Activated effector memory CD4-positive, alpha-beta T cell treated with Interleukin-2 at 50 U/mL for 16 hours (primary cell): ENCODE data around the gene B3GNT7.
"Not testable (repeated sequence)": the region's sequence is repeated elsewhere in the genome, so short reads cannot be mapped to it uniquely, and the experiment has no call there.

Source experiments
- DNase-seq: peaks from one replicate; pipeline ENCODE4 v3.0.0-alpha.2; 2020

The B3GNT7 gene

GRCh38 chr2:231387904-231388724 is 7.4 kb upstream of the B3GNT7 start:
- DNase-seq: no peak

GRCh38 chr2:231388725-231389346 is 6.7 kb upstream of the B3GNT7 start:
- DNase-seq: no peak

- no peak for DNase-seq
These were observed 4.8 kb upstream of the B3GNT7 start for GRCh38 chr2:231390667-231391066.

GRCh38 chr2:231391981-231392380 is 3.5 kb upstream of the B3GNT7 start:
- DNase-seq: no peak

GRCh38 chr2:231392431-231393148 is 2.9 kb upstream of the B3GNT7 start:
- no peak for DNase-seq

- DNase-seq: no peak
These were observed 2.1 kb upstream of the B3GNT7 start for GRCh38 chr2:231393149-231394131.

- no peak for DNase-seq
These were observed 1.0 kb upstream of the B3GNT7 start for GRCh38 chr2:231394211-231395141.

- no peak for DNase-seq
These were observed 730 bp downstream of the B3GNT7 start for GRCh38 chr2:231396058-231396821.

- no peak for DNase-seq
These were observed 1.8 kb downstream of the B3GNT7 start for GRCh38 chr2:231397011-231397927.

- DNase-seq: no peak
These were observed 2.4 kb downstream of the B3GNT7 start for GRCh38 chr2:231397928-231398294.

GRCh38 chr2:231398585-231398984 is 3.1 kb downstream of the B3GNT7 start:
- DNase-seq: no peak

GRCh38 chr2:231399046-231399852 is 3.7 kb downstream of the B3GNT7 start:
- DNase-seq: no peak

GRCh38 chr2:231399853-231400680 is 4.6 kb downstream of the B3GNT7 start:
- no peak for DNase-seq

- DNase-seq: not testable (repeated sequence)
These were observed 5.2 kb downstream of the B3GNT7 start for GRCh38 chr2:231400681-231401080.

GRCh38 chr2:231401101-231401500 is 5.6 kb downstream of the B3GNT7 start:
- not testable (repeated sequence) for DNase-seq

- DNase-seq: not testable (repeated sequence)
These were observed 8.1 kb downstream of the B3GNT7 start for GRCh38 chr2:231403421-231404182.

GRCh38 chr2:231404183-231404578 is 8.7 kb downstream of the B3GNT7 start:
- DNase-seq: not testable (repeated sequence)
